ENCODE results near the gene KLHL28.

The KLHL28 gene

GRCh38 chr14:44887596-44887955, 74.2 kb downstream of the KLHL28 start:
- DNase-seq (ENCODE audit: low read depth): no peak
- no peak overlapping the region for H3K4me3 ChIP-seq (ENCODE audit: control insufficient read depth, low read depth, low read length)
- TF ChIP-seq CTCF (IDR thresholded peaks at IDR 0.05; ENCODE audit: control insufficient read depth, insufficient read depth, low read depth, low read length, missing control alignments): no peak

GRCh38 chr14:44886860-44887595, 74.7 kb downstream of the KLHL28 start:
- no peak for DNase-seq (ENCODE audit: low read depth)
- no peak overlapping the region for H3K4me3 ChIP-seq (ENCODE audit: control insufficient read depth, low read depth, low read length)
- TF ChIP-seq CTCF (IDR thresholded peaks at IDR 0.05; ENCODE audit: control insufficient read depth, insufficient read depth, low read depth, low read length, missing control alignments): no peak

DNA sequence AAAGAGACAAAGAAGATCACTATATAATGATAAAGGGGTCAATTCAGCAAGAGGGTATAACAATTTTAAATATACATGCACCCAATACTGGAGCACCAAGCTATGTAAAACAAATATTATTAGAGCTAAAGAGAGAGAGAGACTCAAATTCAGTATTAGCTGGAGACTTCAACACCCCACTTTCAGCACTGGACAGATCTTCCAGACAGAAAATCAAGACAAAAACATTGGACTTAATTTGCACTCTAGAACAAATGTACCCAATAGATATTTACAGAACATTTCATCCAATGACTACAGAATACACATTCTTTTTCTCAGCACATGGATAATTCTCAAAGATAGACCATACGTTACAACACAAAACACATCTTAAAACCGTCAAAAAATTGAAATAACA, 81.0 kb downstream of the KLHL28 start:
- no peak overlapping the region for H3K4me3 ChIP-seq (ENCODE audit: control insufficient read depth, low read depth, low read length)
- TF ChIP-seq CTCF (IDR thresholded peaks at IDR 0.05; ENCODE audit: control insufficient read depth, insufficient read depth, low read depth, low read length, missing control alignments): no peak
- no peak for DNase-seq (ENCODE audit: low read depth)

All from AG09309 (cell line).